Hematopoietic multipotent progenitor cell treated with erythropoietin and hydrocortisone succinate and interleukin-3 and kit ligand, for 17 days (in vitro differentiated cells): ENCODE data around the gene RGL2.
A peak's percentile ranks its signal among the peaks of the same experiment; 100 is the strongest.
"Not testable (repeated sequence)": the region's sequence is repeated elsewhere in the genome, so short reads cannot be mapped to it uniquely, and the experiment has no call there.

ENCODE experiments used
- DNase-seq: peaks from one replicate; pipeline ENCODE4 v3.0.0-alpha.2; 2015; ENCODE audit warnings: low spot score

The RGL2 gene

DNA sequence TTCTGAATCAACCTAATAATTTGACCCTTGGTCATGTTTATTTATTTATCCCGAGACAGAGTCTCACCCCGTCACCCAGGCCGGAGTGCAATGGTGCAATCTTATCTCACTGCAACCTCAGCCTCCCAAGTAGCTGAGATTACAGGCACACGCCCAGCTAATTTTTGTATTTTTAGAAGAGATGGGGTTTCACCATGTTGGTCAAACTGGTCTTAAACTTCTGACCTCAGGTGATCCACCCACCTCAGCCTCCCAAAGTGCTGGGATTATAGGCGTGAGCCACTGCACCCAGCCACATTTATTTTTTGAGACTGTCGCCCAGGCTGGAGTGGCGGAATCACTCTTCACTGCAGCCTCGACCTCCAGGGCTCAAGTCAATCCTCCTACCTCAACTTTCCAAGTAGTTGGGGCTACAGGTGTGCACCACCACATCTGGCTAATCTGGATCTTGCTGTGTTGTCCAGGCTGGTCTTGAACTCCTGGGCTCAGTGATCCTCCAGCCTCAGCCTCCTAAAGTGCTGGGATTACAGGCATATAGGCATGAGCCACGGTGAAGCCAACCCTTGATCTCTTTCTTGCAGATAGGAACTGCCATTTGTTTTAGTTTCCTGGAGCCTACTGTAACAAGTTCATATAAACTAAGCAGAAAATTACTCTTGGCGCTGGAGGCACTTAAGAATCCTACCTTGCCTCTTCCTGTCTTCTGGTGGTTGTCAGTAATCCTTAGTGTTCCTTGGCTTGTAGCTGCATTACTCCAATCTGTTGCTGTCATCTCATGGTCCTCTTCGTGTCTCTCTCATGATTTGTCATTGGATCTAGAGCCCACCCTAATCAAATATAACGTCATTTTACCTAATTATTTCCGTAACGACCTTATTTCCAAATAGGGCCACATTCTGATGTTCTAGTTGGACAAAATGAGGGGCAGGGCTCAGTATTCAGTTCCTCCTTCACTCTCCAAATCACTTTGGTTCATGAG lies 24.5 kb downstream of the RGL2 start:
- DNase-seq = no peak

DNA sequence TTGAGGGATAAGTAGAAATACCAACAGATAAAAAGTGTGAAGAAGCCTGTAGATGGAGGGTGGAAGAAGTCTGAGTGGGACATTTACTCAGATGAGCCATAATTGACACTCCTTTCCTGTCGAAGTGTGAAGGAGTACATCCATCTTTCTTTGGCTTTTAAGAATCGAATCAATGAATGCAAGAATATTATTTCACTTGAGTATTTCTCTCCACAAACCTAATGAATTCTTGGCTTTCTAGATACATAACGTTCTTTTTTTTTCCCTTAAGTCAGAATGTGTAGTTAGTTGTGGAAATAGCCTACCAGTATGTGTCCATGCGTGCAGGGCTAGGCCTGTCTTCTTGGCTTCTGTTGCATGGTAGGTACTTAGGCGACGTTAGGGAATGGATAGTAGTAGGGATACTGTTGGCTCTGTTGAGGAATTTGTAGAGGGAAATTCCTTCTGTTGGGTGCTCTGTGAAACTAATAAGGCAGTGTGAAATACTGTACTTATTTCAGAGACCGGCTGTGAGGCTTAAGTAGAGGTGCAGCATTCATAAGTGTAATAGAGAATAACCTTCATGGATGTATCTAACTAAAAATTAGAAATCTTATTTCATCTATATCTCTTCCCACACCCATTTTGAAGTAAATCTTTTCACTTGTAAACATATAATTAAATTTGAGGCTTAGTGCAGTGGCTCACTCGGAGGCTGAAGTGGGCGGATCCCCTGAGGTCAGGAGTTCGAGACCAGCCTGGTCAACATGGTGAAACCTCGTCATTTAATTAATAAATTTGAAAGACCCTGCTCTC lies 25.4 kb downstream of the RGL2 start:
- no peak for DNase-seq

DNA sequence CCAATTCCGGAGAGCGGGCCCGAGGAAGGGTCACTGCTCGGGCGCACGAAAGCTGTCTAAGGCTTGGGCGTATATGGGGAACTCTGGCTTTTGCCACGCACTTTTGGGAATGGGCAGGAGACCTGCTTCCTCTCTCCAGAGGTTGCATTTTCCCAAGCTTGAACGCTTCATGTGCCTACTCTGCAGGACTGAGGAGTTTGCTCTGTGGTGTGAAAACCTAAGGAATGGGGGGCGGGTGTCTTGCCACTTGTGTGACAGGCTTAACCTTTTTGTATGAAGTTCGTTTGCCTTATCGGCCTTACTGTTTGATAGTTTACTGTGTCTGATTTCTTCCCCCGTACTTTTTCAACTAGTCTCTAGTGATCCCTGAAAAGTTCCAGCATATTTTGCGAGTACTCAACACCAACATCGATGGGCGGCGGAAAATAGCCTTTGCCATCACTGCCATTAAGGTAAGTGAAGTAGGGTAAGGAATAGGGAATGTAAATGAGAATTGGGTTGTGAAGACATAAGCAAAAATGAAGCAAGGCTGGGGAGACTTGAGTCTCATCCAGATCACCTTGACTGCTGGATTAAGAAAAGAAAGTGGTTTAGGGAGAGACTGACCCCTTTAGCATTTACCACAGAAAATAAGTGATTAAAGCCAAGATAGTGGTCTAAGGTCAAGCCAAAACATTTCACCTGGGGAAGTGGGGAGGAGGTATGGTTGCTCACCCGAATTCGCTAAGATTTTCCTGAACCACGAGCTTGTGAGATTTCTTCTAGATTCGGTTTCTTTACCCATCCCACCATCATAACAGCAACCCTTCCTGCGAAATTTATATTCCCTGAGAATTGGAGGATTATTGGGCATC lies 26.2 kb downstream of the RGL2 start:
- no peak for DNase-seq

DNA sequence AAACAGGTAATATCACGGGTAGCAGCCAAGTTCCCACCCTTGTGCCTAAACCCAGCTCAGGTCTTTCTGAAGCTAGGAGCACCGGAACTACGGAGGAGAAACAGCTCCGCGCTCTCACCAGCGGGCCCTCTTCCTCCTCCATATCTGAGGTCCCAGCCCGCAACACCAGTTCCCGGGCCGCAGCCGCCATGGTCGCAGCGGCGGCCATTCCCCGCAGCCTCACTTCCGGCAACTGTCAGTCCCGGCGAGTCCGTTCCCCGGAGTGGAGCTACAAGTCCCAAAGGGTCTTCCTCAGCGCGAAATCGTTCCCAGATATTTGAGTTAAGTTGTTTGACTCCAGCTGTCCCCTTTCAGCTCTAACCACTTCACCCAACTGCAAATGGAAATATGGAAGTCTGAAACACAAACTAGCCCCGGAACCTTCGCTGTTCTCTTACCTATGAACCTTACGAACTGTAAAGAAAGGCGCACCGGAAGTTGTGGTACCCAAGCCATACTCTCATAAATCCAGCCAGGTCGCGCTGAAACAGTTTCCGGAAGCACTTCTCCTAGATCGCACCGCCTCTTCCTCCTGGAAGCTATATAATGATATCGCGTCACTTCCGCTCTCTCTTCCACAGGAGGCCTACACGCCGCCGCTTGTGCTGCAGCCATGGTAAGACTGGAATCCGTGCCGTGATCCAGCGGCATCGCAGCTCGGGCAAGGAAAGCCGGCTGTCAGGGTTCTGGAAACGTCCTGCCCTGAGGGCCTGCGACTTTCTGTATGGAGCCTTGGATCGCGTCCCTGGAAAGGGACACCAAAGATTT lies 27.1 kb downstream of the RGL2 start, which contains the start of the genes RPS18 and VPS52:
Gene RPS18, plus strand, starts transcription at position 608 of the 807 bp plus-strand sequence. Its CDS starts 45 bp downstream, at position 653.
Gene VPS52, minus strand, starts transcription at position 409 of the 807 bp plus-strand sequence. Its CDS starts 201 bp downstream, at position 208.
- peak; percentile 99 for DNase-seq

DNA sequence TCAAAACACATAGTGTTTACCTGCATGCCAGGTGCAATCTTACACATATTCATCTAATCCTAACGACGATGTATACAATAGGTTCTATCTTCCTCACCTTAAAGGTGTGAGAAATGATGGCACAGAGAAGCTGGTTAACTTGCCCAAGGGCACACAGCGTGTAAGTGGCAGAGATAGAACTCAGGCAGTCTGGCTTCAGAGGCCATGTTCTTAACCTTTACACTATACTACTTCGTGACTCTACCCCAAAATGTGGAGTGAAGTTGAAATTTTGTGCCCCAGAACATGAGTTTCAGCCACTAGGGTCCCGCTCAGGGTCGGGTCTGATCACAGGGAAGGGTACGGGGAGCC lies 27.6 kb downstream of the RGL2 start:
- DNase-seq = no peak

DNA sequence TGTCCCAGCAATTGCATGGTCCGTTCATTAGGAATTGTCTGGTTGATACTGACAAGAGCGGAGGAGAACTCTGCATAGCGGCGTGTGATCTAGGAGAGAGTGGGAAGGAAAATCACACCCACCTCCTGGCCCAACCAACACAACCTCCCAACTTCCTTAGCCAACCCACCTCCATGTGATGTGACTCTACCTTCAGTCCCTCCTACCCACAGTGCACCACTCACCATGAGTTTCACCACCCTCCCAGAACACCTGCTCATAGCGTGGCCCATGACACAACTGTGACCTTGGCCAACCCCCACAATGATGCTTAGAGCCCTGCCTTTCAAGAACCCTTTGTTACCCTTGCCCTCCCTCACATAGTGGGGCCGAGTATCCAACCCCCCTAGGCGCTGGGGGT lies 34.7 kb downstream of the RGL2 start:
- DNase-seq = no peak

DNA sequence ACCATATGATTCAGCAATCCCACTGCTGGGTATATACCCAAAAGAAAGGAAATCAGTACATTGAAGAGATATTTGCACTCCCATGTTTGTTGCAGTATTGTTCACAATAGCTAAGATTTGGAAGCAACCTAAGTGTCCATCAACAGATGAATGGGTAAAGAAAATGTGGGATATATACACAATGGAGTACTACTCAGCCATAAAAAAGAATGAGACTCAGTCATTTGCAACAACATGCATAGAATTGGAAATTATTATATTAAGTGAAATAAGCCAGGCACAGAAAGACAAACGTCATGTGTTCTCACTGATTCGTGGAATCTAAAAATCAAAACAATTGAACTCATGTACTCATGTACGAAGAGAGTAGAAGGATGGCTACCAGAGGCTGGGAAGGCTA lies 36.3 kb downstream of the RGL2 start:
- DNase-seq = not testable (repeated sequence)

DNA sequence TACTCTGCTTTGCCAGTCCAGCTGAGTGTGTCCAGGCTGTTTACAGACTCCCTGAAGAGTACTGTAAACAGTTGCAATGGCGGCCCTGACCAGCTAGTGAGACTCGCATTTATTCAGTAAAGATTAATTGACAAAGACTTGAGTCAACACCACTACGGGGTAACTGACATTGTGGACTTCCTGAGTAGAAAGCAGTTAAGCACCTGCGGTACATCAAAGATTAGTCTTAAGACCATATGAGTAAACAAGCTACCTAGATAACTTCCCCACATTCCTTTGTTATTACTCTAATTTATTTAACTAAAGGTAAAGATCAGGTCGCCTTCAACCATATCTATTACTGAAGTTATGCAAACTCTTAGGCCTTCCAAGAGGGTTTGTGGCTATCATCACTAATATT lies 39.7 kb downstream of the RGL2 start:
- DNase-seq = no peak

DNA sequence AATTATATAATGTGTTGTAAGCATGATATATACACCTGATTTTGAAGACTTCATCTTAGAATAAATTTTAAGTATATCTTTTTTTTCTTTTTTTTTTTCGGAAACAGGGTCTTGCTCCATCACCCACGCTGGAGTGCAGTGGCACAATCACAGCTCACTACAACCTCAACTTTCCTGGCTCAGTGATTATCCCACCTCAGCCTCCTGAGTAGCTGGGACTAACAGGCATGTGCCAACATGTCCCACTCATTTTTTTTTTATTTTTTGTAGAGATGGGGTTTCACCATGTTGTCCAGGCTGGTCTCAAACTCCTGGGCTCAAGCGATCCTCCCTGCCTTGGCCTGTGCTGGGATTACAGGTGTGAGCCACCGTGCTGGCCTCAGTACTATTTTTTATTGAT lies 44.2 kb downstream of the RGL2 start:
- no peak for DNase-seq

DNA sequence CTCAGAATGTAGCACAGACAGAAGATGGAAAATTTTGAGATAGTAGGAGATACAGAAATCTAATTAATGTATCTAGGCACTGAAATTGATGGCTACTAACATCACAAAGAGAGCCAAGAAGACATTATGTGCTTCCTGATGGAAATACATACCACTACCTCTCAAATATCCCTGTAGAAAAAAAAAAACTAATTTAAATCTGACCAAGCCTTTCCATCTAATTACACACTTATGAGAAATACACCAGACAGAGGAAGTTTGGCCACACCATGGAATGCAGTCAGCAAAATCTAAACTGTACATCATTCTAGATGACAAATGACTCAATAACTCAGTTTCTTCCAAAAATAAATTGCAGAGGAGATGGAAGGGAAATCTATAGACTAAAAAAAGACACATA lies 46.0 kb downstream of the RGL2 start:
- DNase-seq = no peak

DNA sequence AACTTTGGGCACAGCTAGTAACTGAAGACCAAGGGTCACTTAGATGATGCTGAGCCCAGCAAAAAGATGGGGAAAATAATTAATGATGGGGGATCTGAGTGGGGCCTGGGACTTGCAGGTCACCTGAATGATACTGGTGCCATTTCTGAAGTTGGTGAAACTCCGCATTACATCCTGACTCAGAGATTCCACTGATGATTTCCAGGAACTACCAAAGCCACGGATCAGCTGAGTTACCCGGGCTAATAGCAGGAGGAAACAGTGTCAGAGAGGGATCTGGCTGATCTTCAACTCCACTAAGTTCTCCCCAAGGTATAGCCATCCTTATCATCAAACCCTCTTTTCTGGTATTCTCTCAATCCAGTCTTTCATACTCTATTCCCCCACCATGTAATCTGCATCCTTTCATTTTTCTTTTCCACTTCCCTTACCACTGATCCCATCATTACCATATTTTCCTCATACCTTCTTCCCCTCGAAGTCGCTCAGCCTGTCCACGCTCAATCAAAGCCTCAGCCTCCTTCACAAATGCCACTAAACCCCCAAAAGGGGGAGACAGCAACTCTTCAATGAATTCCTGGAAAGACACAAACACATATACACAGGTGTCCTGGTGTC lies 47.2 kb downstream of the RGL2 start:
- no peak for DNase-seq

DNA sequence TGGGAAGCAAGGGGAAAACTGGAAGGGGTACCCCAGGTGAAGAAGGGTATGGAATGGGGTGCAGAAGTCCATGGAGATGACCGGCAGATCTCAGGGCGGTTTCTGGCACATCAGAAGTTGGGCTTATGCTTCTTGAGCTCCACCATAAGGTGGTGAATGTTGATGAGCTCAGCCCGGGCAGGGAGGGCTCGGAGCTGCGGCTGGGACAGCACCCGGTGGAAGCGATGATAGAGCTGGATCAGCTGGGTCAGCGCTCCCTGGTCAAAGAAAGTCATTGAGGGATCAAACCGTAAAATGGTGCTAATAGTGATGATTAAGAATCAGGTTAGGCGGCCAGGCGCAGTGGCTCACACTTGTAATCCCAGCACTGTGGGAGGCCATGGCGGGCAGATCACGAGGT lies 48.0 kb downstream of the RGL2 start:
- DNase-seq = no peak

DNA sequence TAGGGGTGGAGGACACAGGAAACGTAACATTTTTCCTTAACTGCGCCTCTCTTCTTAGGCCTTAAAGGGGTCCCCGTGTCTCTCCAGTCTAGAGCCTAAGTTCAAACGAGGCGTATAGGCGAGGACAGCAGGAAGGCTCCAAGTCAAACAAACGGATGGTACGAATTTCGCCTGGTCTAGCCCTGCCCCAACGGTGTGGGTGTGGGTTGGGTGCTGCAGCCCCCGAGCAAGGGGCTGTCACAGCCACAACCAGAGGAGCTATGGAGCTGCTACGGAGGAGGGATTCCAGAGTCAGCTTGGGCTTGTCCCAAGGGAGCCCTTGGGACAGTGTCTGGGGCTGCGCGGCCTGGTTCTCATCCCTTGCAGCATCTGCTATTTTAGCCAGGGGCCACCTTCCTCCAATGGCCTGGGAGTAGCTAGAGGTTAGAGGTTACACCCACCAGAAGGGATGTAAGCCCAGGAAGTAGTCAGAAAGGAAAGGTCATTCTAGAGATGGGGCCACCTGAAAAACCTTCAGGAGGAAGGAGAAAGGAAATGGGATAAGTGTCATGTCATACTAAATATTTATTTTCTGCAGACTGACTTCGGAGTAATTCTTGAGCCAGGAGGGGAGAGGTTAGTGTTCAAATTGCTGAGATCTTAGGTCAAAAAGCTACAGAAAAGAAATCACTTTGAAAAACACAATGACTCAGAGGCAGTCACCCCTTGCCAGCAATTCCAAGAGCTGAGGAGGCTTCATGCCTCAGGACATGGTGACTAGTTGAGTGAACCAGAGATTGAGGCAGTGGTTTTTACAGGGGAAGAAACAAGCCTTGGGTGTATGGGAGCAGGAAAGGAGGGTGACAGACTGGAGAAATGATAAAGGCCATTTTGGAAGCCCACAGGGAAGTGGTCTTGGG lies 48.8 kb downstream of the RGL2 start:
- peak; percentile 43 for DNase-seq

DNA sequence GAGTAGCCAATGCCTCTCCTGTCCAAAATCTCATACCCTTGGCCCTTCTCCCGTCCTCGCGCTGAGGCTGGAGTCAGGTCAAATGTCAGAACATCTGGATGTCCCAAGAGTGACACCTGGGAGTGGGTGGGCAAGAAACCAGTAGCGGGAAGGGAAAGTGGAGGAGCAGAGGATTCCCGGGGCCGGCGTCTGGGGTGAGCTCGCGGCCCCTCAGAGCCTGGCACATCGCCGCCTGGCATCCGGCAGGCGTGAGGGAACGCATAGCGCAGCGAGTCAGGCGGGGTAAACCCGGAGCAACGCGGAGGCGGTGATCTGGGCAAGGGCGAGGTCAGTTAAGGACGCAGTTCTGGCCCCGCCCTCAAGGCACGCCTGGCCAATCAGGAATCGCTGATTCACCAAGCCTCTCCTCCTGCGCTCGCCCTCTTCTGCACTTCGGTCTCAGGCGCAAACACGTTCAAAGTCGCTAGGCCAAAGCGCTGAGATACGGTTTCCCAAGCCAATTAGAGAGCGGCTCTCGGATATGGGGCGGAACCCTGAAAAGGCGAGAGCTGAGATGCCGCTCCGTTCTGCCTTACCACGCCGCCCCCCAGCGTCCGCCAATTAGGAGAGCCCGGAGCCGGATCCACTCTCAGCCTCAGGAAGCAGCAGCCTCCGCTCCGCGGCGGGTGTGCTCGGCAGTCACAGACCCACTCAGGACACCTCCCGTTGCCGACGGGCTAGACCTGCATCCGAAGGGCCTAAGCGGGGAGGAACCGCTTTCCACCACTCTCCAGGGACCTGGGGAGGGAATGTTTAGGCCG lies 49.6 kb downstream of the RGL2 start:
- DNase-seq = peak; percentile 100

DNA sequence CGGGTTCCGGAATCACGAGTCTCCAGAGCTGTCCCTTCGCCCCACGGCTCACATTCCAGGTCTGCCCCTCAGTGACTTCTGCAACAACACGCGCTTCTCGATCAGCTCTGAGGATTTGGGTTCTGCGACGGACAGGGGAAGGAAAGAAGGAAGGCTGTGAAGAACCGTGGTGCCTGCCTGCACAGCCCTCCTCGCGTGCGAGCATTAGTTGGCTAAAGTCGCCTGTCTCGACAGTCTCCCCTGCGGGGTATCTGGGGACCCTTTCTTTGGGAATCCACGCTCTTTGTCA lies 50.2 kb downstream of the RGL2 start:
- DNase-seq = no peak

DNA sequence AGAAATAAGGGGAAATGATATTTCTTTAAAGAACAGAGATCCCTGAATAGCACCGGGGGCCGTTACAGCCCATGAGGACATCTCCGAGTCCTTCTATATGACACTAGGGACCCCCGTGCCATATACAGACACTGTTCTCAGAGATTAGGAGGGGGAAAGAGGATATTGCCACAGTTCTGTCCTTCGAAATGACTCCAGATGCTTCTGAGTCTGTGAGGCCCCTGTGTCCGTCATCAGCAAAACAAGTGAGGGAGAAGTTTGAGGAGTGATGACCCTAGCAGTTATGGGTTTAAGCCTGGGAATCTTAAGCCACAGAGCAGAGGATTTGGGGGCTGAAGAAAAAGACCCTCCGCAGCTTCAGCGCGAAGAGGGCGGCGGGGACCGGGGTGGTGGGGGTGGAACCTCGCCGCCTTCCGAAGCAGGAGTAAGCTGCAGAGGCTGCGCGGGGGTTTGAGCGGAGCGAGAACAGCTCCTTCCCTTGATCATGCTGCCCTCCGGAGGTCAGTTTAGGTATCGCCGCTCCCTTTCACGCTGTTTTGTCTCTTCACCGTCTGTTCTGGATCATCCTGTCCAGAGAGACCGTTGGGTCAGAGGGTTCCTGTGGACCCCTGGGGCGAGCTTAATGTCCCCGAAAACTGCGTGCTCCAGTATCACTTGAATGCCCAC lies 50.6 kb downstream of the RGL2 start:
- peak; percentile 94 for DNase-seq

DNA sequence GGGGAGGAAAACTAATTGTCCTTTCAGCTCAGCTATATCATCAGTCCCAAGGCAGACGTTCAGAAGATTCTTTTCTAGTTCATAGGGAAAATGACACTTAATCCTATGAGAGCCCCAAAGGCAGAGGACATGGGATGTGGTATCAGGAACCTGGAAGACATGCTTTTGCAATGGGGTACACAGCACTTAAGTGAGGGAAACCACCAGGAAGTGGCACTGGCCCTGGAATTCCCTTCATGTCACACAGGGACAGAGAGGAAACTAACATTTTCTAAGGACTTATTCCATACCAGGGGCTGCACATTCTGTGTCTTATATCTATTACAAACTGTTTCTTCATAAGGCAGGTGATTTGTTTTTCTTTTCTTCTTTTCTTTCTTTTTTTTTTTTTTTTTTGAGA lies 55.3 kb downstream of the RGL2 start:
- DNase-seq = no peak

DNA sequence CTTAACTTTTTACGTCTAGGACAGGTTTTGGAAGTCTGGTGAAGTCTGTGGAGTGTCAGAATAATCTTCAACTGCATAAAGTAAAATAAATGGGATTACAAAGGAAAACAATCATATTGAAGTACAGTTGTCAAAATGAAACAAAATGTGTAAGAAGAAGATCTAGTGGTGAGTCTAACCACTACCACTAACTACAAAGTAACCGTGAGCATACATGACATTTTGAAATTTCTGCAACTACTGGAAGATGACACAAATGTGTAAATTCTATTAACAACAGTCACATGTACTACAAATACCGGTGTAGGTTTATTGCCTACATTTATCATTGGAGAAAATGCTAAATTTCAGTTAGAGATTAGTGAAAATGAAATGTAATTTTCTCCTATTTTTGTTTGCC lies 56.8 kb downstream of the RGL2 start:
- no peak for DNase-seq
